AG04450 (cell line): ENCODE measurements around the gene APBA2. TPM values are rescaled to one million over a fixed set of nuclear protein-coding genes. Genes with fewer than 3 reads are reported as not detected.

Experiments
- CTCF ChIA-PET: fragments of 300-600, 350-600 bp; formaldehyde crosslinking; extraction: SDS; loops from one replicate; lab custom pipeline; 2022; ENCODE audit warnings: antibody characterized with exemption, inconsistent platforms; lab: Charles Lee
- POLR2A ChIA-PET: fragments of 350-600 bp; formaldehyde crosslinking; extraction: SDS; loops from one replicate; lab custom pipeline; 2021; ENCODE audit warnings: antibody characterized with exemption, inconsistent platforms; lab: Yijun Ruan, JAX
- DNase-seq: peaks from one replicate; pipeline ENCODE4 v3.0.0-alpha.2; 2011; ENCODE audit warnings: low read depth, low spot score
- H3K27ac ChIP-seq: one replicate; pipeline ENCODE4 v1.5.1; 2012; ENCODE audit warnings: low read depth, low read length, control low read depth
- H3K27me3 ChIP-seq: one replicate; pipeline ENCODE4 v1.6.0; 2012; ENCODE audit warnings: low read length; ENCODE audit not compliant: control insufficient read depth, insufficient read depth
- H3K4me3 ChIP-seq: 2 replicates; pipeline ENCODE4 v1.5.1; 2011; ENCODE audit warnings: mild to moderate bottlenecking, low read depth, low read length, control low read depth
- H3K9me3 ChIP-seq: 2 replicates; pipeline ENCODE4 v1.5.1; 2012; ENCODE audit warnings: low read length; ENCODE audit not compliant: control insufficient read depth, insufficient read depth
- polyA plus RNA-seq: library from polyadenylated mRNA; depleted of rRNA; stranded (reverse); fragments of >200 nt; gene quantifications from 2 replicates; pipeline ENCODE4 v1.2.3, GENCODE V29; 2011
- TF ChIP-seq, protein P1 (sequence below): IDR thresholded peaks from 2 replicates; pipeline ENCODE4 v1.5.1; 2011; ENCODE audit warnings: low read depth, low read length, control low read depth, inconsistent platforms

The APBA2 gene
- polyA plus RNA-seq, 1 experiment, result 18.9 TPM

DNA sequence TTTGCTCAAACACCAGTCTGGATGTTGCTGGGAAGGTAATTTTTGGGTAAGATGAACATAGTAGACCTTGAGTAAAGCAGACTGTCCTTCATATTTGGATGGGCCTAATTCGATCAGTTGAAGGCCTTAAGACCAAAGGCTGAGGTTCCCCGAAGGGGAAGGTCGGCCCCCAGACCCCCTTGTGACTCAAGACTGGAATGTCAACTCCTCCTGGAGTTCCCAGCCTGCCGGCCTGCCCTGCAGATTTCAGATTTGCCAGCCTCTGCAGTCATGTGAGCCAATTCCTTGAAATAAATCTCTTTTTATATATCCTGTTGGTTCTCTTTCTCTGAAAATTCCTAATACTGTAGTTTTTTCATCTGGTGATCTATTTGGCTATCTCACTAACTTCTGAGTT lies 146.5 kb downstream of the APBA2 start:
- CTCF ChIA-PET, result no interaction called here
- Histone ChIP-seq H3K9me3 (peaks cover 11% of the 10 kb centered on the region), H3K4me3 (no peak overlapping the region), H3K27ac (no peak overlapping the region), H3K27me3 (no peaks in the 10 kb centered on the region)
- TF ChIP-seq, protein P1, sequence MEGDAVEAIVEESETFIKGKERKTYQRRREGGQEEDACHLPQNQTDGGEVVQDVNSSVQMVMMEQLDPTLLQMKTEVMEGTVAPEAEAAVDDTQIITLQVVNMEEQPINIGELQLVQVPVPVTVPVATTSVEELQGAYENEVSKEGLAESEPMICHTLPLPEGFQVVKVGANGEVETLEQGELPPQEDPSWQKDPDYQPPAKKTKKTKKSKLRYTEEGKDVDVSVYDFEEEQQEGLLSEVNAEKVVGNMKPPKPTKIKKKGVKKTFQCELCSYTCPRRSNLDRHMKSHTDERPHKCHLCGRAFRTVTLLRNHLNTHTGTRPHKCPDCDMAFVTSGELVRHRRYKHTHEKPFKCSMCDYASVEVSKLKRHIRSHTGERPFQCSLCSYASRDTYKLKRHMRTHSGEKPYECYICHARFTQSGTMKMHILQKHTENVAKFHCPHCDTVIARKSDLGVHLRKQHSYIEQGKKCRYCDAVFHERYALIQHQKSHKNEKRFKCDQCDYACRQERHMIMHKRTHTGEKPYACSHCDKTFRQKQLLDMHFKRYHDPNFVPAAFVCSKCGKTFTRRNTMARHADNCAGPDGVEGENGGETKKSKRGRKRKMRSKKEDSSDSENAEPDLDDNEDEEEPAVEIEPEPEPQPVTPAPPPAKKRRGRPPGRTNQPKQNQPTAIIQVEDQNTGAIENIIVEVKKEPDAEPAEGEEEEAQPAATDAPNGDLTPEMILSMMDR, result no peak
- POLR2A ChIA-PET, result no interaction called here
- DNase-seq, result no peak

DNA sequence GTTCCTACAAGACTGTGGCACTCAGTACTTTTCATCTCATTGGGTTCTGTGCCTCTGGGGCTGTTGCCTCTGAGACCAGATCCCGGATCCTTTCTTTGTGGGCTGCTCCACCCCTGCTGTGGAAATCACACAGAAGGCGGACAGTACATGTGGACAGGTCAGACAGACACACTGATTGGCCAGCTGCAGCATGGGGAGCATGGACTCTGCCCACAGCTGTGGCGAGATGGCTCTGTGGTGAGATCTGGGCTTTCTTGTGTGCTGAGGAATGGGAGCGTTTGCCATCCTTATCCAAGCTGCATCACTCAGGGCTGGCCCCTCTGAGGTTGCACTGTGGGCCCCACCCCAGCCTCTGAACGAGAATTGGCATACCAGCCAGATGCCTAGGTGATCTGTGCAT lies 147.0 kb downstream of the APBA2 start:
- no peaks in the 10 kb centered on the region for H3K27me3 ChIP-seq
- CTCF ChIA-PET, result no interaction called here
- TF ChIP-seq, protein P1, result no peak

DNA sequence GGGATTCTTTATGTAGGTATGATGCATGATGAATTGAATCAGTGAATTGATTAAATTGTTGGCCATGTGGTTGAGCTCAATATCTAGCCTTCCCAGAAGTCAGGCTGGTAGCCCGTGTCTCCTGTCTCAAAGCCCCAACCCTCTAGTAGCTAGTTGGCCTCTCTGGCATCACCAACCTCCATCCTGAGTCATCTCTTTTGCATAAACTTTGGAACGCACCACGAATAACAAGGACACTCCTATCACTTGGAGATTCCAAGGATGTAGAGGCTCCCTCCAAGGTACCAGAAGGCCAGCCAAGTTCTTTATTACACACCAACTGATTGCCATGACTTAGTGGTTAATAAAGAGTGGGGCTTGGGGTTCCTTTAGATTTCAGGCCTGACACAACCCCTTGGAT lies 148.4 kb downstream of the APBA2 start:
- DNase-seq, result no peak
- Histone ChIP-seq H3K27me3 (no peaks in the 10 kb centered on the region), H3K4me3 (no peak overlapping the region), H3K9me3 (peaks cover 11% of the 10 kb centered on the region), H3K27ac (no peak overlapping the region)
- TF ChIP-seq, protein P1, result no peak
- ChIA-PET CTCF (interaction anchor here (0.9 kb wide), 1 partner anchor 67 kb away, joined by 3 read pairs; no protein-coding TSS in a partner anchor), POLR2A (no interaction called here)

More for the DNA sequence above, 147.0 kb downstream of the APBA2 start:
- Histone ChIP-seq H3K4me3 (no peak overlapping the region), H3K27ac (no peak overlapping the region), H3K9me3 (peaks cover 11% of the 10 kb centered on the region)
- DNase-seq, result no peak
- POLR2A ChIA-PET, result no interaction called here

DNA sequence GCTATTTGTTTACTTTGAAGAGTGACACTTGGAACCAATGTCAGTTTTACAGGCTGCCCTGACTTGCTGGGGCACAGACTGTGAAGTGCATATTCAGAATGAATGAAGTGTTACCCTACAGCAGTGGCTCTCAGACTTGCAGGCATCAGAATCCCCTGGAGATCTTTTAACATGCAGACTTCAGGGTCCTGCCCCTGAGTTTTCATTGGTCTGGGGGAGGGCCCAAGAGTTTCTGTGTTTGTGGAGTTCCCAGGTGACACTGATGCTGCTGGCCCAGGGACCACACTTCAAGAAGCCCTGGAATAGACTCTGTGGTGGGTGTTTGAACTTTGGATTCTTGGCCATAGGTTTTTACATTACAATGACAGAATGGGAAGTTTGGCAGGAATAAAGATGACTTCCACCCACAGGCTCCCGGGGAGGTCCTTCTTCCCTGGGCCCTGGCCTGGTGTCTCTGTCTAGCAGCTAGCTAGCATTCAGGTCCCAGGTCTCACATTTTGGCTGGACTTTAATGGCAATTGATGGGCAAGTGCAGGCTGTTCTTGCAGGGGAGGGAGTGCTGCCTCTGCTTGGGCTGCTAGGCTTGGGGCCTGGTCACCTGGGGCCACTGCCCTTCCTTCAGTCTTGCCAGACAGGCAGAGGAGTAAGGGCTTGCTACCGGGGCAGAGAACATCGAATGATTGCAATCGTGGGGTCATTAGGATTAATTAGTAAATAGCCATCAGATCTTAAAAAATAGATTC lies 149.0 kb downstream of the APBA2 start:
- POLR2A ChIA-PET, result no interaction called here
- Histone ChIP-seq H3K27ac (no peak overlapping the region), H3K4me3 (no peak overlapping the region), H3K27me3 (no peaks in the 10 kb centered on the region), H3K9me3 (peaks cover 8% of the 10 kb centered on the region)
- CTCF ChIA-PET, result no interaction called here
- no peak for DNase-seq
- TF ChIP-seq, protein P1, result no peak
